Measurements from ENCODE around the gene CRYAB. TPM values are rescaled to one million over a fixed set of nuclear protein-coding genes. Genes with fewer than 3 reads are reported as not detected.

The CRYAB gene
- total RNA-seq, 1 donor from 2014 or later: 72.5 TPM

GRCh38 chr11:111879637-111879960 lies 32.0 kb downstream of the CRYAB start:
- peak overlapping the region; percentile 93 for H3K27ac ChIP-seq
- intact Hi-C loops (cut with DNase I): no loop called here
- H3K9me3 ChIP-seq: no peaks in the 10 kb centered on the region
- peak overlapping the region; percentile 78 for H3K4me3 ChIP-seq
- DNase-seq: no peak
- no peak for TF ChIP-seq CTCF (IDR thresholded peaks at IDR 0.05)
- no peaks in the 10 kb centered on the region for H3K27me3 ChIP-seq (ENCODE audit: low read depth)
- peak in 1 of 2 donors; percentile 5 for ATAC-seq
- H3K4me1 ChIP-seq: peaks cover 17% of the 10 kb centered on the region
- peaks cover 9% of the 10 kb centered on the region for H3K36me3 ChIP-seq

- DNase-seq (peak; percentile 97), ATAC-seq (peak; percentile 96 to 98)
- TF ChIP-seq CTCF (IDR thresholded peaks at IDR 0.05): peak; percentile 93
- H3K27me3 ChIP-seq (ENCODE audit: low read depth): no peaks in the 10 kb centered on the region
- intact Hi-C loops (cut with DNase I): no loop called here
- H3K4me3 ChIP-seq: peak within 1 kb of the TSS; percentile 78
- H3K36me3 ChIP-seq: peaks cover 9% of the 10 kb centered on the region
- H3K27ac ChIP-seq: peak within 1 kb of the TSS; percentile 93
- no peaks in the 10 kb centered on the region for H3K9me3 ChIP-seq
- H3K4me1 ChIP-seq: peaks cover 17% of the 10 kb centered on the region
These were observed 32.5 kb downstream of the CRYAB start, which contains the start of the genes CFAP68 and FDXACB1 for GRCh38 chr11:111878849-111879636. Gene CFAP68 (plus strand): TSS chr11:111879541. CDS start chr11:111879561, 20 bp downstream. Gene FDXACB1 (minus strand): TSS chr11:111879165. CDS start chr11:111879132, 33 bp downstream.

GRCh38 chr11:111878385-111878848 lies 33.2 kb downstream of the CRYAB start:
- Histone ChIP-seq H3K9me3 (no peaks in the 10 kb centered on the region), H3K4me1 (peaks cover 17% of the 10 kb centered on the region), H3K36me3 (peaks cover 9% of the 10 kb centered on the region), H3K27me3 (ENCODE audit: low read depth) (no peaks in the 10 kb centered on the region), H3K4me3 (peak overlapping the region; percentile 78), H3K27ac (peak overlapping the region; percentile 93)
- no peak for TF ChIP-seq CTCF (IDR thresholded peaks at IDR 0.05)
- ATAC-seq: no peak
- intact Hi-C loops (cut with DNase I): no loop called here
- no peak for DNase-seq

DNA sequence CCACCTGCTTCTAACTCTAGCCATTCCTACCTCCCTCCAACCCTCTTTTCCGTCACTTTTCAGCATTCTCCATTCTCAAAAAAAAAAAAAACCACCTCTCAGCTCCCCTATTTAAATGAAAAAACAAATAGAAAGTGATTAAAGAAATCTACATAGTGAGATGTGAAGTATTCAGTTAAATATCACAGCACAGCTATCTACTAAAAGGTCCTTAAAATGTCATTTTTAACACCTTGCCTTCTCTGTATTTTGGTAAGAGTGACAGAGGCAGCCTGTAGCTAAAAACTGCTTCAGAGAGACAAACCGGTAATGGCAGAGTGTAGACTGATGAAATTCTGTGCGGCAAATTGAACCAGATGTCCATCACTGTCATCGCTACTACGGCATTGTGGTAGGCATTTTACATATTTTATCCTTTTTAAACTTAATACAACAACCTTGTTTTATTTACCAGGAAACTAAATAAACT lies 39.8 kb downstream of the CRYAB start:
- TF ChIP-seq CTCF (IDR thresholded peaks at IDR 0.05): no peak
- peaks cover 34% of the 10 kb centered on the region for H3K36me3 ChIP-seq
- DNase-seq (no peak), ATAC-seq (no peak)
- no peaks in the 10 kb centered on the region for H3K9me3 ChIP-seq
- H3K4me3 ChIP-seq: peak overlapping the region; percentile 97
- H3K4me1 ChIP-seq: peaks cover 8% of the 10 kb centered on the region
- H3K27ac ChIP-seq: peak overlapping the region; percentile 92
- intact Hi-C loops (cut with DNase I): no loop called here
- no peaks in the 10 kb centered on the region for H3K27me3 ChIP-seq (ENCODE audit: low read depth)

DNA sequence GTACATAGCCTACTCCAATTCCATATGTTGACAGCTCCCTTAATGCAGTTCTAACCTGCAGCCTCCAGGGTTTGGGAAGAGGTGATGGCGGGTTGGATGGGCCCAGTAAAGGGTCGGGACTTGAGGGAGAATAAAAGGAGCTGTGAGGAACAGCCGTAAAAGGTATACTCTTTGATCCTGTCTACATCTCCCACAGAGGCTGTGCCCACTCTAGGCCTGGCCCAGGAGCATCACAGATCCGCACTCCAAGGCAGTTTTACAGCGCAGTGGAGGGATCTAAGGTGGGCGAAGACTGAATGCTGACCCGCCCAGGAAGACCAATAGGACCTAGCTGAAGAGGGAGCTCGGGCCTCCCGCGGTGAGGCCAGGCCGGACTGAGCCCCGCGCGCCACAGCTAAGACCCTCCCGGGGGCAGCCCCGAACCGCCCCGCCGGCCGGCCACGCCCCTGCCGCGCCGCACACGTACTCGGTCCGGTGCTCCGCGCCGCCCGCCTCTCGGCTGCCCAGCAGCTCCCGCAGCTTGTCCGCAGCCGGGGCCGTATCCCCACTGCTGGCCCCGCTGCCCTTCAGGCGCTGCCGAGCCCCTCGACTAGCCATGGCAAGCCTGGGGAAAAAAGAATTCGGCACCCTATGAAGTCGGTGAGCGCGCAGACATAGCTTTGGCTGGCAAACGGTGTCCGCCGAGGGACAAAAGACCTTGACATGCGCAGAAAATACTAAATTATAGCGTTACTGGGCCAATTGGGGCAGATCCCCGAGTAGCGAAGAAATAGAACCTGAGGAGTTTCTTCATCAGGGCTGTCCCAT lies 40.5 kb downstream of the CRYAB start, which contains the start of gene ALG9:
ALG9 (minus strand) TSS at position 696 of the 807 bp plus-strand sequence; CDS start at position 597, 99 bp downstream.
- peak; percentile 84 for DNase-seq
- Histone ChIP-seq H3K36me3 (peaks cover 41% of the 10 kb centered on the region), H3K4me3 (peak within 1 kb of the TSS; percentile 97), H3K27me3 (ENCODE audit: low read depth) (no peaks in the 10 kb centered on the region), H3K27ac (peak within 1 kb of the TSS; percentile 92), H3K9me3 (no peaks in the 10 kb centered on the region), H3K4me1 (peaks cover 8% of the 10 kb centered on the region)
- intact Hi-C loops (cut with DNase I): no loop called here
- peak; percentile 93 to 97 for ATAC-seq
- TF ChIP-seq CTCF (IDR thresholded peaks at IDR 0.05): no peak

Data from lower lobe of right lung (tissue), 2 donors.